Sigmoid colon (tissue), 4 donors: ENCODE results near the gene UBE2E1.

Experiments used
- CTCF ChIP-seq, 4 experiments: fragments of 450-650 bp in 3 of 4; fragments of 200-600 bp in 1 of 4; IDR thresholded peaks; one replicate each; pipeline ENCODE4 v1.5.1; 2016 to 2019; ENCODE audit warnings: antibody characterized with exemption in 4 of 4, mild to moderate bottlenecking in 3 of 4, moderate library complexity in 2 of 4
- EP300 ChIP-seq, 4 donors: sonication (generic); formaldehyde crosslinking; IDR thresholded peaks; one replicate each; pipeline ENCODE4 v1.6.1; 2017; ENCODE audit warnings: antibody characterized with exemption in 4 of 4

- TF ChIP-seq CTCF (IDR thresholded peaks at IDR 0.05) = no peak
- no peak for TF ChIP-seq EP300 (IDR thresholded peaks at IDR 0.05)
Observed at GRCh38 chr3:23785882-23786281, 19.9 kb upstream of the UBE2E1 start.
